Activated CD8-positive, alpha-beta memory T cell treated with anti-CD3 and anti-CD28 coated beads for 1 hour (primary cell): ENCODE results near the gene TMEM151B.
A peak's percentile ranks its signal among the peaks of the same experiment; 100 is the strongest.

ENCODE experiments used
- DNase-seq, 2 donors: peaks; one replicate each; pipeline ENCODE4 v3.0.0-alpha.2; 2020; ENCODE audit warnings: low read depth in 1 of 2; ENCODE audit errors: extremely low read depth in 1 of 2

The TMEM151B gene

DNA sequence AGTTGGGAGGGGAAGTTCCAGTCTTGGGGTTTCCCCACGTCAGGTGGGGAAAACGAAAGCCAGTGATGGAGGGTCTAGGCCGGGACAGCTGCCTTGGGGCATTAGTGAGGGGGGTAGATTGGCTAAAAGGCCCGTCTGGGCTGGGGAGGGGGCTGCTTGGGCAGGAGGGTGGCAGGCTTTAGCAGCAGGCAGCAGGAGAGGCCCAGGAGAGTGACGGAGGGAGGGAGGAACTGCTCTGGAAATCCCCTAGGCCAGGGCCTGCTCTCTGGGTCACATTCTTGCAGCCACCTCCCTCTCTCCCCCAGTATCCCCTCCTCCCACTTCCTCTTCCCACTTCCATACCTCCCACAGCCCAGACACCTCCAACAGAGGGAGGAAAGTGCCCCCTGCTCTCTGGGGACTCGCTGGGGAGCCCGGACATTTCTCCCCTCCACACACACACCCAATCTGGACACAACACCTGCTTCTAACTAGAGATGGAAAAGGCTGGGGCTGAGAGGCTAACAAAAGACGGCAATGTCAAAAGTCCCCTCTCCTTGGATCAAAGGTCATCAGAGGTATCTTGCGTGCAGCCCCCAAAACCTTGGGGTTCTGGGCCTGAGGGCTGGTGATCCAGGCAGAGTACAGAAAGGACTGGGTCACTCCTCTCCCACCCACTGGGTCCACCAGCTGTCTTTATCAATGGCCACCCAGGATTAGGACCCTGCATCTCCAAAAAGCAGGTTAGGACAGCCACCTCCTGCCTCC lies 6.7 kb upstream of the TMEM151B start:
- DNase-seq: no peak

DNA sequence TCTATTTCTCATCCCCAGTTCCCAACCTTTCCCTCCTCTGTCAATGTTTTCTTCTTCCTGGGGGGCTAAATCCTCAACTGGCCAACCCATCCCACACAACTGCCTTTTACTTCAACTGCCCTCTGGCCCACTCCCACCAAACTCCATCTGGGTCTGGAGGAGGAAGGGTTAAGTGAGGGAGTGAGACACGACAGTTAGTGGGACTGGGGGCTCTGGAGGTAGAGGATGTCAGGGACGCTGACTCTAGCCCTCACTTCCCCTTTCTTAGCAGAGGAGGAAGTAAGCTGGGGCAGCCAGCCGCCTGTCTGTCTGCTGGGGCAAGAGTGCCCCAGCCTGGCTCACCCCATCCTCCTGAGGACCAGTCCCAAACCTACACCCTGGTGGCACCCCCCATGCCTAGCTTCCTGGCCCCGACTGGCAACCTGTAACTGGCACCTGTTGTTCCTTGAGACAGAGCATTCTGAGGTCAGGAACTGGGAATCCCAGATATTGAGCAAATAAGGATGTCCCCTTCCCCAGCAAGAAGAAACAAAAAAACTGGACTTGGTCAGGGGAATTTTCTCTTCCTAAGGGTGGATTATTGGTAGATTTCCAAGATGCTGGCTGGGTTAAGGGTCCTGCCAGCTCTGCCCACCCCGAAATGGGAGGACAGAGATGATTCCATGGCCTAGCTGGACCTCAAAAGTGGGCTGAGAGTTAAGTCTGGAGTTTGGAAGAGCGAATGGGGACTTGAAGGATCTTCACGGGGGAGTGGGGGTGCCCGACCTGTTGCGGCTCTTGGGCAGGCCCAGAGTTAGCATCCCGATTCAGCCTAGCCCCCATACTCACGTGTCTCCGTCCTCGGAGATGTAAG lies 5.9 kb upstream of the TMEM151B start:
- no peak for DNase-seq

DNA sequence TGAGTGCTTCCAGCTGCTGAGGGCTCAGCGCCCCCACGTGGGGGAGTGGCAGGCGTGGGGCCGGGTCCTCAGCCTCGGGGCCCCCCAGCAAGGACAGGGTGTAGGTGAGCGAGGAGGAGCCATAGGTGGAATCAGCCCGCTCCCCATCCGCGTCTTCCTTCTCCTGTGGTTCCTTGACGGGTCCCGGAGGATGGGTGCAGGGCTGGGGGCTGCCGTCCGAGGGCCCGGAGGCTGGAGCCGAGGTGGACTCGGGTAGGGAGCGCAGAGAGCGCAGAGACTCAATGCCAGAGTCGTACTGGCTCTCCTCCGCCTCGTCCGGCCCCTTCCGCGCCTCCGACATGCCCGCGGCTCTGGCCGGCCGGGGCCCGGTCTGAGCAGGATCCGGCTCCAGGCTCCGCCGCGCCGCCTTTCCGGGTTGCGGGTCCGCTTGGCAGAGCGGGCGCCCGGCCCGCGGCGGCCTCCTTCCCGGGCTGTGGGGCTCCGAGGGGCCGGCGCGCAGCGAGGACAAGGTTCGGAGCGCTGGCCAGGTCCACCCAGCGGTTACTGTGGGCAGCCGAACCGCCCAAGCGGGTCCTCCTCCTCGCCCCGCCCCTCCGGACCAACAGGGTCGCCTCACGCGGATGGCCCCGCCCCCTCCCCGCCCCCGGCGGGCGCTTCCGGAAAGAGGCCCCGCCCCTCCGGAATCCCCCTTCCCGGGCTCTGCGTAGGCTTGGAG lies 5.1 kb upstream of the TMEM151B start, which contains the start of gene NFKBIE:
Gene NFKBIE, minus strand, starts transcription at position 545 of the 715 bp plus-strand sequence. Its CDS starts 205 bp downstream, at position 340.
- DNase-seq: peak; percentile 80 to 95

DNA sequence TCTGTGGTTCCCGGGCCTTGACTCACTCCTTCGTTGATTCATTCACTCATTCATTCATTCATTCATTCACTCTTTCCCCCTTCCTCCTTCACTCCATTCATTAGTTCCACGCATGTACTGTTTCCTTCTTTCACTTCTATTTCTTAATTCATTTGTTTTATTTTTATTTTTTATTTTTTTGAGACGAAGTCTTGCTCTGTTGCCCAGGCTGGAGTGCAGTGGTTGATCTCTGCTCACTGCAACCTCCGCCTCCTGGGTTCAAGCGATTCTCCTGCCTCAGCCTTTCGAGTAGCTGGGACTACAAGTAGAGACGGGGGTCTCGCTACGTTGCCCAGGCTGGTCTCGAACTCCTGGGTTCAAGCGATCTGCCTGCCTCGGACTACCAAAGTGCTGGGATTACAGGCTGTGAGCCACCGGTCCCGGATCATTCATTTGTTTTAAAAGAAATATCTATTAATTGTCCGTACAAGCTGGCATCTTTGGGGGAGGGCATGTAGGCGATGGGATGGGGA lies 4.5 kb upstream of the TMEM151B start:
- DNase-seq: no peak

DNA sequence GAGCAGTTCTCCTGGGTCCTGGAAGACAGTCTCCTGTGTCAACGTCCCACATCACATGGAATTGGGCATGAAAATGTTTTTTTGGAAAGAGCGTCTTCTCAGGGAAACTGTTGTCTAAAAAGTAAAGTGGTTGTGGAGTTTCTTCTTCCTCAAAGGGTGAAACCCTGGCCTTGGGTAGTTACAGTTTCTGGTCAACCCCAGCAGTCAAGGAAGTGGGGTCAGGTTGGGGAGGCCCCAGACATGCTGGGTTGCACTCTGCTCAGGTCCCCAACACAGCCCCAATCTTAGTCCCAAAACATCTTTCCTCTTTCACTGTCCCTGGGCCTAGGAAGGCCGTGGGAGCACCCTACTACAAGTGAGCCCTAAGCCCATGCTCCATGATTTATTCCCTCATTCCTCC lies 3.9 kb upstream of the TMEM151B start:
- no peak for DNase-seq

GRCh38 chr6:44267252-44267651 lies 3.0 kb upstream of the TMEM151B start:
- DNase-seq: no peak

- DNase-seq: no peak
Observed at GRCh38 chr6:44268095-44268628, 2.1 kb upstream of the TMEM151B start.

- no peak for DNase-seq
Observed at GRCh38 chr6:44269178-44269920, 901 bp upstream of the TMEM151B start.

DNA sequence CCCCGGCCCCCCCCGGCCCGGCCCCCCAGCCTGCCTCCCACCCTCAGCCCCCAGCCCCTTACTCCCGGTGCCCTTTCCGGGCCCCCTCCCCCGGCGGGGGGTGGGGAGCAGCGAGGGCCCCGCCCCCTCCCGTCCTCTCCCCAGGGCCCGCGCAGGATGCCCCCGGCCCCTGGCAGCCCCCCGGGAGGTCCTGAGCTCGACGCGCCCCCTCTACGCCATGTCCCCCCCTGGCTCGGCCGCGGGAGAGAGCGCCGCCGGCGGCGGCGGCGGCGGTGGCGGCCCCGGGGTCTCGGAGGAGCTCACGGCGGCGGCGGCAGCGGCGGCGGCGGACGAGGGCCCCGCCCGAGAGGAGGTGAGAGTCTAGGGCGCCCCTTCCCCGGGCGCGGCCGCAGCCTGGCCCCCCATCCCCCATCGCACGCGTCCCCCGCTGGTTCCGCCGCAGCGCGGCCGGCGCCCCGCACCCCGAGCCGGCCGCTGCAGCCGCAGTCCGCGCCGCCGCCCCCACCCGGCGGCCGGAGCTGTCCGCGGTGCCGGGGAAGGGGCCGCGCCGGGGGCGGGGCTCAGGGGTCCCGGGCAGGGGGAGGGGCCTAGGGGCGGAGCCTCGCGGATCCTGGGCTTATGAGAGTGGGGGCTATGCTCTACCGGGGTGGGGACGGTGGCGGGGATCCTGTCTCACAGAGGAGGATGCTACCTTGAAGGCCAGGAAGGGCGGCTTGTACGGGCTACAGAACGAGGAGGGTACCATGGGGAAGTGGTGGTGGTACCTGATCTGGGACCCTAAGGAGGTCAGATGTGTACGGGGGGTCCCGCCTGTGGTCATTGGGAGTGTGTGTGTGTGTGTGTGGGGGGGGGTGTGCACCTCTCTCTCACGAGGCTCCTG lies 516 bp downstream of the TMEM151B start:
- no peak for DNase-seq

DNA sequence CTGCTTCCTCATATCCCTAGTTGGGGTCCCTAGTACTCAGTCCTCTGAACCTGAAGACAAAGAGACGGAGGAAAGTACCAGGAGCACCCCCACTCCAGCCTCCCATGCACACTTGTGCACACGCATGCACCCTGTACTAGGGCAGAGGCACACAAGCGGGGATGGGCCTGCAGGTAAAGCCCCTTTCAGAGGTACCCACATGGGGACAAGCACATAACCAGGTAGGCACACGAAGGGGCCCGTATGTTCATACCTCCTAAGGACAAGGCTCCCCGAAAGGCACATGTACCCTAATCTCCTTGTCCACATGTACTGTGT lies 1.1 kb downstream of the TMEM151B start:
- no peak for DNase-seq

DNA sequence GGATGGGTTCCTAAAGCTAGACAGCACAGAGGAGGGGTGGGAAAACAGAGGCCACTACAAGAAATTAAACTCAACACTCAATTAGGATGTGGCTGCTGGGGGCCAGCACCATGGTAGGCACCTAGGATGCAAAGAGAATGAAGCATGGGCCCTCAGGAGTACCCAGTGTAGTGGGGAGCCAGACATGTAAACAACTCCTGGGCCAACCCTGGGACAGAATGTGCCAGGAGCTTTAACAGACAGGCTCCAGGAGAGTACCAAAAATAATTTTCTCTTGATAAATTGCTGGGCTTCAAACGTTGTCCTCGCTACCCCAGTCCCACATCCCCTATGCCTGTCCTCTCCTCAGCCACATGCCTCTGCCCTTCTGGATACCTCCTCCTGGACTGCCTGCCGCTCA lies 1.7 kb downstream of the TMEM151B start:
- DNase-seq: no peak

DNA sequence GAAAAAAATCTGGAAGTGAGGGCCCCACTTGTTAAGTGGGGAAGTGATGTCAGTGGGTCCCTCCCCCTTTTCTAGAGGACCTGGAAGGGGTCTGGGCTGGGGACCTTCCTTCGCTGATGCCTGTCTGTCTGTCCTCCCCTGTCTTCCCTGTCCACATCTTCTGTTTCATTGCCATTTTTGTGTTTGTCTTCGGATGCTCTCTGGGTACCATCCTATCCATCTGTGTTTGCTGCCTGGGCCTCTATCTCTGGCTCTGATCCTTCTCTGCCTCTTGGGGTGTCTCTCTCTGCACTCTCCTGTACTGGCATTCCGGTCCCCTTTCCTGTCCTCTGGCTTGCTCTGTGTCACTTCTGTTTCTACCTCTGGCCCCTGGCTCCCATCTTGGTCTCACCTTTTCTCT lies 2.3 kb downstream of the TMEM151B start:
- no peak for DNase-seq

DNA sequence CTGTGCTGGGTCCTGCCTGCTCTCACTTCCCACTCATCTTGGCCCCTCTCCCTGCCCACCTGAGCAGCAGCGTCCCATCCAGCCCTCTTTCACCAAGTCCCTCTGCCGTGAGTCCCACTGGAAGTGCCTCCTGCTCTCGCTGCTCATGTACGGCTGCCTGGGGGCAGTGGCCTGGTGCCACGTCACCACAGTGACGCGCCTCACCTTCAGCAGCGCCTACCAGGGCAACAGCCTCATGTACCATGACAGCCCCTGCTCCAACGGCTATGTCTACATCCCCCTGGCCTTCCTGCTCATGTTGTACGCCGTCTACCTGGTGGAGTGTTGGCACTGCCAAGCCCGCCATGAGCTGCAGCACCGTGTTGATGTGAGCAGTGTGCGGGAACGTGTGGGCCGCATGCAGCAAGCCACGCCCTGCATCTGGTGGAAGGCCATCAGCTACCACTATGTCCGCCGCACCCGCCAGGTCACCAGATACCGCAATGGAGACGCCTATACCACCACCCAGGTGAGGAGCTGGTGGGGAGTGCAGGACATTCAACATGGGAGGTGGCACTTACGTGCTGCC lies 2.8 kb downstream of the TMEM151B start:
- no peak for DNase-seq

DNA sequence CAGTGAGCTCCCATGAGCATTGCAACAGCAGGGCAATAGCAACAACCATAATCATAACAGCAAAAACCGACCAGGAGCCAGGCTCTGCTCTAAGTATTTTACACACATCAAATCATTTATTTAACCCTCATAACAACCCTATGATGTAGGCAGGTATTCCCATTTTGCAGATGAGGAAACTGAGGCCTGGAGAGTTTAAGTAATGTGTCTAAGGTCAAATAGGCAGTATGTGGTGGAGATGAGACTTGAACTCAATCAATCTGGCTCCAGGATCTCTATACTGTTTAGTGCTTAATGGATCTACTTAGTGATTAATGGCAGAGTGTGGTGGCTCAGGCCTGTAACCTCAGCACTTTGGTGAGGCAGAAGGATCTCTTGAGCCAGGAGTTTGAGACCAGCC lies 3.4 kb downstream of the TMEM151B start:
- no peak for DNase-seq

- no peak for DNase-seq
Observed at GRCh38 chr6:44275271-44275748, 5.1 kb downstream of the TMEM151B start.

DNA sequence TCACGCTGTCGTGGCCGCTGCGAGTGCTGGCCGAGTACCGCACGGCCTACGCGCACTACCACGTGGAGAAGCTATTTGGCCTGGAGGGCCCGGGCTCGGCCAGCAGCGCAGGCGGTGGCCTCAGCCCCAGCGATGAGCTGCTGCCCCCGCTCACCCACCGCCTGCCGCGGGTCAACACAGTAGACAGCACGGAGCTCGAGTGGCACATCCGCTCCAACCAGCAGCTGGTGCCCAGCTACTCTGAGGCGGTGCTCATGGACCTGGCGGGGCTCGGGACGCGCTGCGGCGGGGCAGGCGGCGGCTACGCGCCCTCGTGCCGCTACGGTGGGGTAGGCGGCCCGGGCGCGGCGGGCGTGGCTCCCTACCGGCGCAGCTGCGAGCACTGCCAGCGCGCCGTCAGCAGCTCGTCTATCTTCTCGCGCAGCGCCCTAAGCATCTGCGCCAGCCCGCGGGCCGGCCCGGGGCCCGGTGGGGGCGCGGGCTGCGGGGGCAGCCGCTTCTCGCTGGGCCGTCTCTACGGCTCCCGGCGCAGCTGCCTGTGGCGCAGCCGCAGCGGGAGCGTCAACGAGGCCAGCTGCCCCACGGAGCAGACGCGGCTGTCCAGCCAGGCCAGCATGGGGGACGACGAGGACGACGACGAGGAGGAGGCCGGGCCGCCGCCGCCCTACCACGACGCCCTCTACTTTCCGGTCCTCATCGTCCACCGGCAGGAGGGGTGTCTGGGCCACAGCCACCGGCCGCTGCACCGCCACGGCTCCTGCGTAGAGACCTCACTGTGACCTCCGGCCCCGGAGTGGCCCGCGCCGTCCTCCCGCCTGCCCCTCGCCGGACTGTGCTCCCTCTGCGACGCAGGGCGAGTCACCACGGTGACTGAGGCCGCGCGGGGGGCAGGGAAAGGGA lies 5.7 kb downstream of the TMEM151B start:
- no peak for DNase-seq

- DNase-seq: no peak
Observed at GRCh38 chr6:44276667-44277640, 6.7 kb downstream of the TMEM151B start.
